Neural cell (in vitro differentiated cells): Measurements from ENCODE around the gene CDKL1. TPM values are rescaled to one million over a fixed set of nuclear protein-coding genes. Genes with fewer than 3 reads are reported as not detected.

ENCODE experiments used
- H2AFZ ChIP-seq: fragments of 200-600, 300-800 bp; sonication (generic), shearing (Covaris generic); 2 replicates; pipeline ENCODE4 v1.6.0; 2014; ENCODE audit warnings: low read depth, mild to moderate bottlenecking, antibody characterized with exemption, low read length, moderate library complexity
- H3F3A ChIP-seq: fragments of 200-600 bp; shearing (Covaris generic); 2 replicates; pipeline ENCODE4 v1.6.1; 2016; ENCODE audit warnings: mild to moderate bottlenecking, moderate library complexity, mixed read lengths, antibody characterized with exemption, low read length; ENCODE audit not compliant: insufficient read depth, poor library complexity, severe bottlenecking
- H3K27ac ChIP-seq: fragments of 200-600, 300-800 bp; sonication (generic), shearing (Covaris generic); 2 replicates; pipeline ENCODE4 v1.5.1; 2014; ENCODE audit warnings: mild to moderate bottlenecking, low read length, moderate library complexity
- H3K27me3 ChIP-seq: fragments of 300-800, 200-600 bp; sonication (generic), shearing (Covaris generic); 2 replicates; pipeline ENCODE4 v1.6.0; 2014; ENCODE audit warnings: mild to moderate bottlenecking, low read depth, low read length, moderate library complexity; ENCODE audit not compliant: insufficient read depth
- H3K36me3 ChIP-seq: fragments of 300-800, 200-600 bp; sonication (generic), shearing (Covaris generic); 2 replicates; pipeline ENCODE4 v1.5.1; 2014; ENCODE audit warnings: mild to moderate bottlenecking, antibody characterized with exemption, low read length, moderate library complexity; ENCODE audit not compliant: insufficient read depth
- H3K4me2 ChIP-seq: fragments of 300-800, 200-600 bp; sonication (generic), shearing (Covaris generic); 2 replicates; pipeline ENCODE4 v1.6.0; 2014; ENCODE audit warnings: mild to moderate bottlenecking, low read length
- H3K4me3 ChIP-seq: fragments of 300-800, 200-600 bp; sonication (generic), shearing (Covaris generic); 2 replicates; pipeline ENCODE4 v1.5.1; 2014; ENCODE audit warnings: mild to moderate bottlenecking, low read length, moderate library complexity
- H3K79me2 ChIP-seq: fragments of 200-600 bp; shearing (Covaris generic); replicated peaks from 2 replicates; pipeline ENCODE4 v1.6.0; 2014; ENCODE audit warnings: mild to moderate bottlenecking, low read length, moderate library complexity; ENCODE audit not compliant: insufficient read depth
- H3K9ac ChIP-seq: fragments of 300-800, 200-600 bp; sonication (generic), shearing (Covaris generic); 2 replicates; pipeline ENCODE4 v1.6.1; 2016; ENCODE audit warnings: mild to moderate bottlenecking, low read length, mixed read lengths
- H3K9me2 ChIP-seq: fragments of 200-600 bp; shearing (Covaris generic); 2 replicates; pipeline ENCODE4 v1.6.1; 2016; ENCODE audit warnings: mild to moderate bottlenecking, low read length, mixed read lengths; ENCODE audit not compliant: insufficient read depth
- H3K9me3 ChIP-seq: fragments of 200-600, 300-800 bp; sonication (generic), shearing (Covaris generic); 2 replicates; pipeline ENCODE4 v1.6.1; 2016; ENCODE audit warnings: mild to moderate bottlenecking, mixed run types, low read length, moderate library complexity, mixed read lengths
- H4K20me1 ChIP-seq: fragments of 200-600 bp; shearing (Covaris generic); 2 replicates; pipeline ENCODE4 v1.6.1; 2016; ENCODE audit warnings: mild to moderate bottlenecking, mixed run types; ENCODE audit not compliant: insufficient read depth
- CTCF ChIP-seq: fragments of 450-650 bp; IDR thresholded peaks from 2 replicates; pipeline ENCODE4 v1.5.1; 2014; ENCODE audit warnings: antibody characterized with exemption, mild to moderate bottlenecking, moderate library complexity; ENCODE audit not compliant: poor library complexity, severe bottlenecking
- EP300 ChIP-seq: fragments of 450-650 bp; conservative IDR thresholded peaks from 2 replicates; pipeline ENCODE4 v1.6.1; 2014; ENCODE audit warnings: antibody characterized with exemption, mild to moderate bottlenecking, moderate library complexity; ENCODE audit not compliant: poor library complexity, severe bottlenecking
- EZH2 ChIP-seq: fragments of 200-600, 300-800 bp; shearing (Covaris generic), sonication (generic); IDR thresholded peaks from 2 replicates; pipeline ENCODE4 v1.6.1; 2014; ENCODE audit warnings: antibody characterized with exemption, low read length, borderline replicate concordance, mild to moderate bottlenecking; ENCODE audit not compliant: insufficient read depth, poor library complexity, severe bottlenecking
- MXI1 ChIP-seq: fragments of 450-650 bp; conservative IDR thresholded peaks from 2 replicates; pipeline ENCODE4 v1.6.1; 2014; ENCODE audit warnings: antibody characterized with exemption, mild to moderate bottlenecking; ENCODE audit not compliant: poor library complexity, severe bottlenecking
- POLR2AphosphoS5 ChIP-seq: IDR thresholded peaks from 2 replicates; pipeline ENCODE4 v1.6.1; 2012
- RAD21 ChIP-seq: fragments of 450-650 bp; conservative IDR thresholded peaks from 2 replicates; pipeline ENCODE4 v1.6.1; 2014; ENCODE audit warnings: antibody characterized with exemption, mild to moderate bottlenecking, moderate library complexity
- REST ChIP-seq: IDR thresholded peaks from 2 replicates; pipeline ENCODE4 v1.6.1; 2012; ENCODE audit warnings: borderline replicate concordance
- SMC3 ChIP-seq: fragments of 450-650 bp; conservative IDR thresholded peaks from 2 replicates; pipeline ENCODE4 v1.6.1; 2014; ENCODE audit warnings: antibody characterized with exemption, mild to moderate bottlenecking, moderate library complexity; ENCODE audit not compliant: poor library complexity
- TAF1 ChIP-seq: IDR thresholded peaks from 2 replicates; pipeline ENCODE4 v1.6.1; 2012; ENCODE audit warnings: low read depth
- polyA plus RNA-seq: library from polyadenylated mRNA; depleted of rRNA; stranded (reverse); fragments of >200 nt; gene quantifications from 2 replicates; pipeline ENCODE4 v1.2.3, GENCODE V29; 2014

Gene CDKL1
- polyA plus RNA-seq, 1 donor from 2014 or later = 3.1 TPM

- no peaks in the 10 kb centered on the region for H3K79me2 ChIP-seq
- H3K27ac ChIP-seq = no peak overlapping the region
- H3K4me2 ChIP-seq = no peak overlapping the region
- H3K9ac ChIP-seq = no peak overlapping the region
- no peak for TF ChIP-seq TAF1
- H3K36me3 ChIP-seq = peaks cover 4% of the 10 kb centered on the region
- H4K20me1 ChIP-seq = no peaks in the 10 kb centered on the region
- no peak overlapping the region for H2AFZ ChIP-seq
- H3F3A ChIP-seq = no peaks in the 10 kb centered on the region
- no peaks in the 10 kb centered on the region for H3K9me3 ChIP-seq
- H3K27me3 ChIP-seq = no peaks in the 10 kb centered on the region
- no peak overlapping the region for H3K4me3 ChIP-seq
- no peaks in the 10 kb centered on the region for H3K9me2 ChIP-seq
These were observed 97.1 kb downstream of the CDKL1 start for GRCh38 chr14:50299585-50299984.

- Histone ChIP-seq H3K79me2 (no peaks in the 10 kb centered on the region), H3K9ac (no peak overlapping the region), H3K27ac (no peak overlapping the region), H3K27me3 (no peaks in the 10 kb centered on the region), H3K4me2 (no peak overlapping the region), H3F3A (no peaks in the 10 kb centered on the region), H3K4me3 (no peak overlapping the region), H3K9me3 (no peaks in the 10 kb centered on the region), H4K20me1 (no peaks in the 10 kb centered on the region), H2AFZ (no peak overlapping the region), H3K9me2 (no peaks in the 10 kb centered on the region), H3K36me3 (peaks cover 4% of the 10 kb centered on the region)
- TF ChIP-seq CTCF (no peak), MXI1 (no peak), RAD21 (no peak), TAF1 (no peak), SMC3 (no peak), POLR2AphosphoS5 (no peak)
These were observed 106.4 kb downstream of the CDKL1 start for GRCh38 chr14:50290306-50290705.

GRCh38 chr14:50288146-50288545, 108.5 kb downstream of the CDKL1 start:
- H3K79me2 ChIP-seq = no peaks in the 10 kb centered on the region
- H3K4me3 ChIP-seq = no peak overlapping the region
- H4K20me1 ChIP-seq = no peaks in the 10 kb centered on the region
- no peaks in the 10 kb centered on the region for H3F3A ChIP-seq
- no peak overlapping the region for H3K9ac ChIP-seq
- no peaks in the 10 kb centered on the region for H3K27me3 ChIP-seq
- no peaks in the 10 kb centered on the region for H3K9me2 ChIP-seq
- H3K36me3 ChIP-seq = peaks cover 4% of the 10 kb centered on the region
- H3K27ac ChIP-seq = no peak overlapping the region
- TF ChIP-seq EZH2 = no peak
- no peak for TF ChIP-seq RAD21
- TF ChIP-seq MXI1 = no peak
- no peak overlapping the region for H3K4me2 ChIP-seq
- no peaks in the 10 kb centered on the region for H3K9me3 ChIP-seq
- no peak overlapping the region for H2AFZ ChIP-seq

- no peak overlapping the region for H3K4me3 ChIP-seq
- no peaks in the 10 kb centered on the region for H3K9me2 ChIP-seq
- H3K27me3 ChIP-seq = no peaks in the 10 kb centered on the region
- no peaks in the 10 kb centered on the region for H3K9me3 ChIP-seq
- no peaks in the 10 kb centered on the region for H4K20me1 ChIP-seq
- H3K27ac ChIP-seq = no peak overlapping the region
- no peaks in the 10 kb centered on the region for H3F3A ChIP-seq
- no peak overlapping the region for H3K9ac ChIP-seq
- H3K4me2 ChIP-seq = no peak overlapping the region
- TF ChIP-seq CTCF (no peak), REST (no peak), RAD21 (no peak), EP300 (no peak), POLR2AphosphoS5 (no peak), EZH2 (no peak), TAF1 (no peak), SMC3 (no peak), MXI1 (no peak)
- H2AFZ ChIP-seq = no peak overlapping the region
- no peaks in the 10 kb centered on the region for H3K36me3 ChIP-seq
- H3K79me2 ChIP-seq = no peaks in the 10 kb centered on the region
These were observed 110.8 kb downstream of the CDKL1 start for GRCh38 chr14:50285861-50286260.
